NCI-H2227 treated with DMSO at 0.1 percent for 48 hours (cell line): ENCODE results near the gene PPFIA4.

Source experiments
- DNase-seq: peaks from one replicate; lab custom pipeline; 2025; lab: John Stamatoyannopoulos, UW

PPFIA4 gene

GRCh38 chr1:203103216-203103615 is 76.9 kb downstream of the PPFIA4 start:
- no peak for DNase-seq

- no peak for DNase-seq
These were observed 77.7 kb downstream of the PPFIA4 start for GRCh38 chr1:203103829-203104495.

GRCh38 chr1:203104789-203105390 is 78.6 kb downstream of the PPFIA4 start:
- DNase-seq: no peak

GRCh38 chr1:203112475-203112874 is 86.2 kb downstream of the PPFIA4 start:
- no peak for DNase-seq

DNA sequence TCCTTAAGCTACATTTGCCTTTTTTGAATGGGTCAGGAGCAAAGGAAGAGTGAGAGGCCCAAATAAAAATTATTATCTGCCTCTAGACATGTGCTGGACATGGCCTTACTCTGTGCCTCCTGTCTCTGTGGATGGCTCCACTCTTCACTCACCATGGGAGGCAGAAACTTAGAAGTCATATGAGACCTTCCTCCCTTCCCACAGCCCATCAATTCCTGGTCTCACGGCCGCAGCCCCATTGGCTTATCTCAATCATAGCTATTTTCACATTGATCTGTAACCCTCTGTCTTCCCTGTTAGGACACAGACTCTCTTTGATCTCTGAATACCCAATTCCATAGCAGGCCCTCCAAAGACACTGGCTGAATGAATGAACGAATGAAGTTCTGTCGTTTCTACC is 87.0 kb downstream of the PPFIA4 start:
- DNase-seq: no peak

DNA sequence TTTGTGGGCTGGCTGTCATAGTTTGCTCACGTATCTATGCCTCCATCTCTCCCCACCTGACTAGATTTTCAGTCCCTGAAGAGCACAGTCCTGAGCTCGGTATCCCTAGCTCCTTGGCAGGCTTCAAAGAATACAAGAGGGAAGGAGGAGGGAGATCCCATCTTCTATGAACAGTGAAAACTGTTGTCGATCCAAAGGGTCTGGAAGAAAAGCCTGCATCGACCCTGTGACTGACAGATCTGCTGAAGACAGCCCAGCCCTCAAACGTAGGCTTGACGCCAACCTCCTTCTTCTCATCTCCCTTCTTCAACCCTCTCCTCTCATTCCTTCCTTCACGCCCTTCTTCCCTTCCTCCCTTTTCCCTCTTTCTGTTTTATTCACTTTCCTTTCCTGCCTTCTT is 87.9 kb downstream of the PPFIA4 start:
- DNase-seq: no peak

- no peak for DNase-seq
These were observed 90.0 kb downstream of the PPFIA4 start for GRCh38 chr1:203116091-203116820.

DNA sequence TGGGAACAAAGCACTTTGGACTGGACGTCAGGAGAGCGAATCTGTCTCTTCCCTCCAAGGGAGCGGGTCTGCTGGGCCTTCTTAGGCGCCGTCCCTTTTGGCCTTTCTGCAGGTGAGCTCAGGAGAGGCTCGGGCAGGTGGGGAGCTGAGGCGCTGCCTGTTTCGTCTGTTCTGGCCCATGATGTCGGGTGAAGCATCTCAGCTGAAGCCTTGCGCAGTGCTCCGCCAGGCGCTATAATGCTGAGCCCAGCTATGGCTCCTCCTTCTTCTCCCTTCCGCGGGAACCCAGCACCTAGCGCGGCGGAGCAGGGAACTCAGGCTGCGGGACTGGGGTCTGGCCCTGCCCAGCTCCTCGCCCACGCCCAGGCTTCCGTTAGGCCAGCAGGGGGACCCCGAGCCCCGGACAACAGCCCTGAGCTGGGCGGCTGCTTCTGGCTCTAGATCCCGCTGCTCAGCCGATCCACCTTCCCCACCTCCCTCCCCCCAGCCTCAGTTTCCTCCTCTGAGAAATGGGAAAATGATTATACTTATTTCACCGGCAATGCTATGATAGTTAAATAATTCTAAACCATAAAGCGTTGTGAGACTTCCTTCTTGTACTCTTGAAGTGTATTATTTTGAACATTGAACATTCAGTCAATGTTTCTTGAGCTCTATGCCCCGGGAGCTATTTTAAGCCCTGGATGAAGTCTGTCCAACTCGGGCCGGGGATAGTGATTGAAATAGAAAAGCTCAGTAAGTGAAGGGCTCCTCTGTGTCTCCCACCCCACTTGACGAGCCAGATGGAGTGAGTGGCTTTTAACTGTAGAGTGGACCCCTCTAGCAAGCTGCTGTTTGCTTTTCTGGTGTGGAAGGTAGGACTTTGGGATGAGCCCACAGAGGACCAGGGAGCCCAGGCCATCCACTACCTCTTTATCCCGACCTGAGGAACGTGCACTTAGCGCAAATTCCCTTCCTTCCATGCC is 91.6 kb downstream of the PPFIA4 start:
- peak; percentile 64 for DNase-seq

DNA sequence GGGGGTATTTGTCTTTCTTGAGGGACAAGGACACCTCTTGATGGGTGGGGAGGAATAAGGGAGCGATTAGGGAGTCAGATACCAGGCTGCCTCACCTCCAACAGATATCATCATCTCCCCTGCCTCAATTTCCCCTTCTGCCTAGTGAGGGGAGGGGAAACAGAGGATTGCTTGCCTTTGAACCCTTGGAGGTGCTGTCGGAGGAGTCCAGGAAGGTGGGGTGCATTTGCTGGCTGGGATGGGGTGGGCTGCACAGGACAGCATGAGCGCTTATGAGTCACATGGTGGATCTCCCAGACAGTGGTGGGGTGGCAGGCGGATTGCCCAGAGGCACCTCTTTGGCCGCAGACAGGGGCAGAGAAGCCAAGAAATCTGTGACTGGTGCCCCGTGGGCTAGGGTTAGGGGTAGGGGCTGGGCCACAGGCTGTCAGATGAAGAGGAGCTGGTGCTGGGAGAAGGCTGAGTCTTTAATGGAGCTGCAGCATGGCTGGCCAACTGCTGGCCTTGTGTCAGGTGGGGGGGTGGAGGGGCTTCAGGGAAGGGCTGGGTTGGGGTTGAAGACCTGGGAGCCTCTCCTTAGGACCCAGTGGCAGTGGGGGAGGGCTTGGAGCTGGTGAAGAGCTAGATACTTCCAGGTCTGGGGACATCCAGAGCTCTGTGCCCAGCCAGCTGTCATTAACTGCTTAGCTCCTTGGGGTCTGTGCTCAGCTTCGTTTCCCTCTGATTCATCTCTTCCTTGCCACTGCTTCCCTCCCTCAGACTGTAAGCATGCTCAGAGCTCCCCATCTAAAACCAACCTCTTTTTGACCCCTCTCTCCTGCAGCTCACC is 94.2 kb downstream of the PPFIA4 start:
- no peak for DNase-seq

GRCh38 chr1:203121186-203122015 is 95.1 kb downstream of the PPFIA4 start:
- no peak for DNase-seq

DNA sequence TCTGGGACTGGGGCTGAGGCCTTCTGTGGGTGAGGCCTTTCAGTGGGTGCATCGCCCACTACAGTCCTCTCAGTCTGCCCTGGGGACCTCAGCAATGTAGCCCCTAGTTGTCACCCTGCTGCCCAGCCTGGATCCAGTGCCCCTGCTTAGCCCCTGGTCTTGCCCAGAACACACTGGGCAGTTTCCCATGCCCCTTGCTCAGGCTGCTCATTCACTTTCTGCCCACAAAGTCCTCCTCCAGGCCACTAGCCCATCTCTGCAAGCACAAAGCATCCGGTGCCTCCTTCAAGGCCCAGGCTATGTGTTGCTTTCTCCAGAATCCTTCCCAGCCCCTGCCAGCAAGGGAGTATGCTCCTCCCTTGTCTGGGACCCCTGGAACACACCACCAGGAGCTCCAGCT is 95.9 kb downstream of the PPFIA4 start:
- no peak for DNase-seq

DNA sequence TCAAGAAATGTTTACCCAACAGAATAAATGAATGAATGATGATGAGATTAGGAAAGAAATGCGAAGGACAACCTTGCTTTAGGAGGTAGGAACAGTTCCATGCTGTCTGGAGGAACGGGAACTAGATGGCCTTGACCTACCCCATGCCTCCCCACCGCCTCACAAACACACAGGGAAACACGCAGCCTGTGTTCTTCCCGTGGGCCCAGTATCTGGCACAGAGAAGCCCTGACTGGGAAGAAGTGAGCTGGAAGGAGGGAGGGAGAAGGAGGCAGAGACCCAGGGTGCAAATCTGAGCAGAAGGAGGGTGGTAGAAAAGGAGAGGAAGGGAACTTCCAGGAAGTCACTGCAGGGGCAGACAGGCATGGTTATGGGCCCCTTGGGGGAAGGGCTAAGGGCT is 97.7 kb downstream of the PPFIA4 start:
- no peak for DNase-seq

DNA sequence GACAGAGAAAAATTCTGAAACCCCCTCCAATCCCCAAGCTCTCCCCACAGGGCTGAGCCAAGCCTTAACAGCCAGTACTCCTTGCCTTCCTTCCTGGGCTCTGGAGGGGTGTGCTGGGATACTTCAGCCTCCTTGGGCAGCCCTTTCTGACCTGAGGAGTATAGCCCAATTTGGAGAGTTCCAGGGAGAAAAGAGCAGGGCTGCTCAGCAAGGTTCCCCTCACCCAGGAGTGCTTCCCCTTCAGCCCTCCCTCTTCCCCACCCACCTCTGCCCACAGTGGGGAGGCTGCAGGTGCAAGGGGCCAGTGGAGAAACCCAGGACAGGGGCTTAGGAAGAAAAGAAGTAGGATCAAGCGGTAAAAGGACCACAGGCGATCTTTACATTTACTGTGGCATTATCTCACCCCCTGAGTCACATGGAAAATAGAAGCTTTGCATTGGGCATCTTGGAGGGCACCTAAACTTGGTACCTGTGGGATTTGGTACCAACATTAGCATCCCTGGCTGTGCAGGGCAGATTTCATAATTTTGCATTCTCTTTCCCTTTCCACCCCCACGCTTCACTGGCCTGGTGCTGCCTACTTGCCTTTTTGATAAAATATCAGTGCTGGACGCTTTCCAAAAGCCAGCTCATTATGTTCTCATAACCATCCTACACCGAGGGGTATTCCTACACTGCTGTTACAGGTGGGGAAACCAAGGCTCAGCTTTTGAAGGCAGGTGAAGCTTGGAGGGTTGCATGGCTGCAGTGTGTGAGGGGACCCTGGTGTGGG is 98.4 kb downstream of the PPFIA4 start:
- DNase-seq: no peak

DNA sequence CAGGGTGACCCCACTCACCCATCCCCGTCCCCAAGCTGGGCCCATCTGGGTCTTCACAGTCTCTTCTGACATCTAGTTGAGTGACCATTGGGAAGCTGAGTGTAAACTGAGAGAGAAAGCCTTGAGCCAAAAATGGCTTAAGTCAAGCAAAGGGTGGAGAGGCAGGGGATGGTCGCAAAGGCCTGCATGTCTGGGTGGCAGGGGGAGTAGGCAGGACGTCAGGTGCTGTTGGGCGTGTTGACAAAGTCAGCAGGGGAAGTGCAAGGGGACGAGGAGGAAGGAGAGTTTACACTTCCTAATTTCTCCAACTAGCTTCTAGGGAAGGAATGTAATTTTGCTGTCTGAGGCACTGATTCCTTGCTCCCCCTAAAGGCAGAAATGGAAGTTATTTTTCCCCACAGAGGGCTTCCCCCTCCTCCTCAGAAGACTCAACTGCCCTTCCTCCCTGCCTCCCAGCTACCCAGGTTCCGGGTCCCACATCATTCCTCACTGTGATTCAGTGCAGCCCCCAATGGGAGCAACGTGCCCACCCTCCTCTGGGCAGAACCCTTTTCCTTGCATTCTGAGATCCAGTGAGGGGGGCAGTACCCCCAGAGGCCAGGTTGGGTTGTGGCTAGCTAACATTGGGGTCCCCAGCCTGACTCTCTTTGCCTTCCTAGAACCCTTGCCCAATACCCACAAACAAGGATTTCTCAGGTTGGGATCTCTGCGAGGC is 100.0 kb downstream of the PPFIA4 start:
- no peak for DNase-seq

DNA sequence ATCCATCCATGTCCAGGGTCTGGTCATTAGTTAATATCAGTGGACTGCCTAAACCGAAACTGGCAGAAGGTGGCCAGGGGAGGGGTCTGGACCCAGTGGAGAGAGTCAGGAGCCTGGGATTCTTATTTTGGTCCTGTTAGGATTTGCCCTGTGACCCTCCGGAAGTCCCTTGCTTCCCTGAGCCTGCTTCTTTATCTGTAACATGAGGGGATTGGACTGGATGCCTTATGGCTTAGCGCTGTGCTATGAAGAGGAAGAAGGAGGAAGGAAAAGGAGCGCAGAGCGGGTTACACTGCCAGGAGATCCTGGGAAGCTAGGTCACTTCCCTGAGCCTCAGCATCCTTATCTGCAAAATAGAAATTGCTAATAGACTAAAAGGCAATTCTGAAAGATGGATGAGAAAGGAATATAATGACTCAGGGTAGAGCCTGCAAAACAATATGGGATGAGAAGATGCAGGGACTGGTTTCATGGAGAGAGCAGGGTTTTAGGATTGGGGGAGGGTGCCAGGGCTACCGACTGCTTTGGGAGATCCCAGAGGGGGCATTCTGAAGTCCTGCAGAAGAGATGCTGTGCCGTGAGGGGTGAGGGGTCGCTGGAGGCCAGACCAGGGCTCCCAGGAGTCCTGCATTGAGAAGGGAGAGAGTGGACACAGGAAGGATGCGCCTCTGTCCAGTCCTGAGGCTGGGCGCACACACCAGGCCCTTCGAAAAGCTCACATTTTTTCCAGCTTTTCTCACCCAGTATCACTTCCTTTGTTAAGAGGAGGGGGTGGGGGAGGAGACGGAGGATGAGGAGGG is 100.8 kb downstream of the PPFIA4 start:
- DNase-seq: no peak

DNA sequence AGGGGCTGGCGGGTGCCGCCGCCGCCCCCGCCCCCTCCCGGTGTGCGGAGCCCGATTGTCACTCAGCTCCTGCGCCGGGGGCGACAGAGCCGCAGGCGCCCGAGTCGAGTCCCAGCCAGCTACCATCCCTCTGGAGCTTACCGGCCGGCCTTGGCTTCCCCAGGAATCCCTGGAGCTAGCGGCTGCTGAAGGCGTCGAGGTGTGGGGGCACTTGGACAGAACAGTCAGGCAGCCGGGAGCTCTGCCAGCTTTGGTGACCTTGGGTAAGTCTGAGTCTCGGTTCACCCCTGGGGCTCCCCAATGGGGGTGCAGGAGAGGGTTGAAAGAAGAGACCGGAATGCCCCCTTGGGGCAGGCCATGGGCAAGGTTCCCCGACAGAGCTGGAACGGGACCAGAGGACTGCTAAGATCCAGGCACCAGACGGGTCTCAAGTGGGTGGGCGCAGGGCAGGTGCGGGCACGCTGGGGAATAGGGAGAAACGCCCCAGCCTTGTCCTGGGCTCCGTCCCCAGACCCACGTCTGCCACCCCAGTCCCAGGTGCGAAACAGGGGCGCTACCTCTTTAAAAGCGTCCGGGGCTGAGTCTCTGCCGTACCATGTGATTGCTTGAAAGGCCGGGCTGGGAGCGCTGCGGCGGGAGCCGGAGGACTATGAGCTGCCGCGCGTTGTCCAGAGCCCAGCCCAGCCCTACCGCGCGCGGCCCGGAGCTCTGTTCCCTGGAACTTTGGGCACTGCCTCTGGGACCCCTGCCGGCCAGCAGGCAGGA is 101.6 kb downstream of the PPFIA4 start, which contains the start of gene ADORA1:
TSS of gene ADORA1 (plus strand) at position 61 of the 765 bp plus-strand sequence. CDS start 1,116 bp downstream, outside the sequence.
- peak; percentile 36 for DNase-seq

- DNase-seq: no peak
These were observed 102.1 kb downstream of the PPFIA4 start for GRCh38 chr1:203128431-203128715.
